Stimulated activated CD4-positive, alpha-beta T cell treated with anti-CD3 and anti-CD28 coated beads, Interleukin-2, amount 100 ng/mL, for 4 hours (primary cell): ENCODE results near the gene STARD9.
"Not testable (repeated sequence)": the region's sequence is repeated elsewhere in the genome, so short reads cannot be mapped to it uniquely, and the experiment has no call there.

Experiments used
- DNase-seq: peaks from one replicate; pipeline ENCODE4 v3.0.0-alpha.2; 2020; ENCODE audit warnings: low read depth

STARD9 gene

DNA sequence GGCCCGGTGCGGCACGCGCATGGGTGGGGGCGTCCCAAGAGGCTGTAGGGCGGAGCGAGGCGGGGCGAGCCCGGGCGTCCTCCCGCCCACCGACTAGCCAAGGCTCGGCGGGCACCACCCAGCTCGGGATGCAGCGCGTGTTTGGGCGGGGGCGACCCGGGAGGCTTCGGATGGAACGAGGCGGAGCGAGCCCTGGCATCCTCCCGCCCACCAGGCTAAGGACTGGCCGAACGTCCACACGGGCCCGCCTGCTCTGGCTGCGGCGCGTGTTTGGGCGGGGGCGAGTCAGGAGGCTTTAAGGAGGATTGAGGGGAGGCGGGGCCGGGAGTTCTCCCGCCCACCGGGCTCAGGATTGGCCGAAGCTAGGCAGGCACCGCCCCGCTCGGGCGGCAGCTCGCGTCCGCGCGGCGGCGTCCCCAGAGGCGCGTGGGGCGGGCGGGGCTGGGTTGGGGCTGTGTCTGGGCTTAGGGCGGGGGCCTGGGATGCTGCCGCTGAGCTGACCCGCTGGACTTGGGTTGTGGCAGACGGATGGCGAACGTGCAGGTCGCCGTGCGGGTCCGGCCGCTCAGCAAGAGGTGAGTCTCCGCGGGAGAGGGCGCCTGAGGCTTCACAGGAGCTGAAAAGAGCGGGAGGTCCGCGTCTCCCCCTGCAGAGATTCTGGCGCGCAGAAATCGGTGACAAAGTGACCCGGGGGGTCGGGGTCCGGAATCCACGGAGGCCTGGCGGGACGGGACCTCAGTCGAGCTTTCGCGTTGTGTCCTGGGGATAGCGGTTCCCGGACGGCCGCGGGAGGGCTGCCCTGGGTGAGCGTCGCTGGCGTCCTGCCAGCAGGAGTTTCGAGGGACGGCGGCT lies at the start of gene STARD9:
STARD9 (plus strand) TSS at position 419 of the 852 bp plus-strand sequence; CDS start at position 529, 110 bp downstream.
- peak; percentile 92 for DNase-seq

DNA sequence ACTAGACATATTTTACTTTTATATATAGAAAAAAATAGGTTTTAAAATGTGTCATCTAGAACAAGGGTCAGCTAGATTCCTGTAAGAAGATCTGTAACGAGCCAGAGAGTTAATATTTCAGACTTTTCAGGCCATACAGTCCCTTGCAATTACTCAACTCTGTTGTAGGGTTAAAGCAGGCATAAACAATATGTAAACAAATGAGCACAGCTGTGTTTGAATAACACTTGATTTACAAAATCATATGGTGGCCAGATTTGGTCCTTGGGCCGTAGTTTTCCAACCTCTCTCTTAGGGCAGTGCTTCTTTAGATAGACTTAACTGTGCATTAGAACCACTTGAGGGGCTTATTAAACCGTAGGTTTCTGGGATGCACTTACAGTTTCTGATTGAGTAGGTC lies 46.4 kb upstream of the STARD9 start:
- DNase-seq = no peak

DNA sequence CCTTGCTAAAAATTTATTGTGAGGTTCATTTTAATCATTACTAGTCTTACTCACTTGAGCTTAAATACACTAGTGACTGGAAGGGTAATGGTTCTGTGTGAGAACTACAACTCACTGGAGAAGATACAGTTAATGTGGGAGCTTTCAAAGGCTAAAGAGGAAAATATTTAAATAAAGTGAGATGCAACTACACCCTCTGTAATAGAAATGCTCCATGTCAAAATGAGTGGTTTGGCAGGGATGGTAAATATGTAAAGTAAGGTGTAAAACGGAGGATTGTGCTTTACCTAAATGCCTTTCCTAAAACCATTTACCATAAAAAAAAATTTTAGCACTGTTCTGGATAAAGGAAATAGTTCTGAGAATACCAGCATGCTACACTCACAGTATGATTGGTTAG lies 42.2 kb upstream of the STARD9 start:
- no peak for DNase-seq

DNA sequence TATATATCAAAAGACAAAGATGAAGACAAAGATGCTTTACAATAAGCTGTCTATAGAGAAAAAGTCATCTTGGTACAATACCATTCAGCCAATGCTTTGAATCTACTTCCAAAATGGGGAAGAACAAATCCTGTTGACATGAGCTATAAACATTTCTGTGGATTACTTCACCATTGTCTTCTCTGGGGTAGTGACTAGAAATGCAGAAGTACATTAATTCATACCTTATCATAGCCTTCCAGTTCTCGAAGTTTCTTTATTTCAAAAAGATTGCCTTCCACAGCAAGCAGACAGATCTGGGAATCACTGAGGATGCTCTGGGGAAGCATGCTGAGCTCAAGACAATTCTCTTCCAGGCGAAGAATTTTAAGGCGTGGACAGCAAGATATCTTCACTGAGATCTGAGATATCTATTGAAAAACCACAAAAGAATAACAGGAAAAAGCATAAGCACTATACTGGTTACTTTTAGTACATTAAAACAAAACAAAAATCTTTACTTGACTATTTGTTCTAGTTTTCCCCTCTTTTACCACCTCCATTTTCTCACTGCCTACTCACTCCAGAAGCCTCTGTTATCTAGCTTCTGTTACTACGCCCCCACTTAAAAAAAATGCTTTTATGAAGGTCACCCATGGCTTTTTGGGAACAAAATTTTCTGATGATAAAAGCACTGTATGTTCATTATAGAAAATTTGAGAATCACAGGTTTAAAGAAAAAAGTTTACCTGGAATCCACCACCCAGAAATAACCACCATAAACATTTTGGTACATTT lies 30.4 kb upstream of the STARD9 start:
- no peak for DNase-seq

DNA sequence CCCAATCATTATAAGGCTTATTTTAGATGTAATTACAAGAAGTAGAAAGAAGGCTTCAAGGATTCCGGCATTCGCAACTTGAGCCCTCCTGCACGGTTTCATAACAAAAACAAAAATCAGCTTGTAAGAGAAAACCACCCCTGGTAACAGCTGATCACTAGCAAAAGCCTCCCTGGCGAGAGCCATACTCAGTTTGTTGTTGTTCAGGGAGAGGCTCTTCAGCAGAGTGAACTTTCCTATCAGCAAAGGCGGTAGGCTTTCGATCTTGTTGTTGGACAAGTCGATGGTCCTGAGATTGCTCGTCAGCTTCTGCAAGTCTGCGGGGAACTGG lies 27.5 kb upstream of the STARD9 start:
- DNase-seq = no peak

DNA sequence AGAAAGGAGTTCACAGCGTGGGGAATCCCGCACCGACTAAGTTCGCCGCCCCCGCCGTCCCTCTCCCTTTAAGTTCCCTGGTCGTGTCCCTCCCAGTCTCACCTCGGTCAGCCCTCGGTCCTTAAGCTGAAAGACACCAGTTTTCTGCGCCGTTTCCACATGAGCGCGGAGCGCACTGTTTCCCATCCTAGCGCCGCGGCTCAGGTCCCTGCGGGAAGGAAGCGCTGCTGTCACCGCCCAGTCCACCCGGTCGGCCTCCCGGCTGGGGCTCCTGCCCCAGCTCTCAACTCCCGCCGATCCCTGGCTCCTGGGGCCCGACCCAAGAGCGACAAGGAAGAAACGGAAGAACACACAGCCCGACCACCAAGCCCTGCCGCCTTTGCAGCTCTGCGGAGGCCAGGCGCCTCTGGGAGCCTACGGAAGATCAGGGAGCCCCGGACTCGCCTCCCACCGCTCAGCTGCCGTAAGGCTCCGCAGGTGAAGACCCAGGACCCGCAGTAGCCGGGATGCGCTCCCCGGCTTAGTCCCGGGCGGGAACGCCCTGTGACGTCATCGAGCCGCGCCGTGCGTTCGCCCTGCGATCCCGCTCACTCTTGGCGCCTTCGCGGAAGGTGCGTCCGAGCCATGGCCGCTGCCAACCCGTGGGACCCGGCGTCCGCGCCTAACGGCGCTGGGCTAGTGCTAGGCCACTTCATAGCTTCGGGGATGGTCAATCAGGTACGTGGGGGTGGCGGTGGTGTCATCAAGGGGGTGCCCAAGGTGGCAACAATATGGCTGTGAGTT lies 27.0 kb upstream of the STARD9 start, which contains the start of the genes HAUS2 and LRRC57:
HAUS2 (plus strand) TSS at position 590 of the 783 bp plus-strand sequence; CDS start at position 625, 35 bp downstream.
LRRC57 (minus strand) TSS at position 545 of the 783 bp plus-strand sequence; CDS start at position 186, 359 bp downstream.
- DNase-seq = peak; percentile 82

DNA sequence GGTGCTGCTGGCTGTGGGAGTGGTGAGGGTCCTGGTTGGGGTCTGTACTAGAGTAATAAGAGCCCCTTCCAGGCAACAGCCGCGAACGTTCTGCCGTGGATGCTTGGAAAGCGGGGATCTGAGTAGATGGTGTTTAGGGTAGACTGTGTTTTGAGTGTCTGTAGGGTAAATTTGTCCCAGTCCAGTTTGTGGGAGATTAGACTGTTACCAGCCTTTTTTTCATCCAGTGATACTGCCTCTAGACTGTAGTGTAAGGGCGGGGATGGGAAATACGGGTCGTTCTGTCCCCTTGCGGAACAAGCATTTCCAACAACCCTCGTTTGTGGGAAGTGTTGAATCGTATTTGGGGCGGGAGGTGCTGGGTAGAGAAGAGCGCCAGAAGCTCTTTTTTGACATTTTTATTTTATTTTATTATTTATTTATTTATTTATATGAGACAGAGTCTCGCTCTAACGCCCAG lies 26.3 kb upstream of the STARD9 start:
- no peak for DNase-seq

DNA sequence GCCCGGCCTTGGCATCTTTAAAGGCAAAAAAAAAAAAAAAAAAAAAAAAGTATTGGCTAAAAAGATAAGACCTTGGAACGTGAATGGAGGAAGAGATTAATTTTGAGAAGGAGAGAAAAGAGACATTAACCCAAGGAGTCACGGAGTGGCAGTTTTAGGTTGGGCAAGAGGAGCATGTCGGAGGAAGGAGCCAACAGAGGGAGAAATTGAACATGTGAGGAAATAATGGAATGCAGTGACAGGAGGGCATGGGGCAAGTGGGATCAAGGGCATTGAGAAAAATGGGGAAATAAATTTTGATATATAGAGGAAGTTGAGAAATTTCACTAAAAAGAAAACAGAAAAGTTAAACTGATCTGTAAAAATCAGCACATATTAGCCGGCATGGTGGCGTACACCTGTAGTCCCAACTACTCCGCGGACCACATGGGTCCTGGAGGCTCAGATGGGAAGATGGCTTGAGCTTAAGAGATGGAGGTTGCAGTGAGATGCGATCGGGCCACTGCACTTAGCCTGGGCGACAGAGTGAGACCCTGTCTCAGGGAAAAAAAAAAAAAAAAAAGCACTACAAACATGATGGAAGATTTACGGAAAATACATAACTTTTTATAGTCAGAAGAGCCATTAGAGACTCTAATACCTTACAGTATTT lies 25.5 kb upstream of the STARD9 start:
- no peak for DNase-seq

DNA sequence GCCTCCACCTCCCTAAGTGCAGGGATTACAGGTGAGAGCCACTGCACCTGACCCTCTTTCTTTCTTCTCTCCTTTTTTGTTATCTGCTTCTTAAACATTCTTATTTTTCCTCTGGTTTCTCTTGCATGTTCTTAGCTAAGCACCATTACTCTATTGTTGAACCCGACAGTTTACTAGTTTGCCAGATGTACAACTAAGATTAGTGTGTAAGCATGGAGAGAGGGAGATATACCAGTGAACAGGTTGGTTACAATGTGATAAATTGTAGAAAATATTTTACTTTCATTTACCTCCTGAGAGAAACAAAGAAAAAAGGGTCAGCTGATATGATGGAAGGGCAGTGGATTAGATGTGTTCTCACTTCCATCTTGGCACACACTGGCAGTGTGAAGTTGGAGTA lies 21.9 kb upstream of the STARD9 start:
- no peak for DNase-seq

DNA sequence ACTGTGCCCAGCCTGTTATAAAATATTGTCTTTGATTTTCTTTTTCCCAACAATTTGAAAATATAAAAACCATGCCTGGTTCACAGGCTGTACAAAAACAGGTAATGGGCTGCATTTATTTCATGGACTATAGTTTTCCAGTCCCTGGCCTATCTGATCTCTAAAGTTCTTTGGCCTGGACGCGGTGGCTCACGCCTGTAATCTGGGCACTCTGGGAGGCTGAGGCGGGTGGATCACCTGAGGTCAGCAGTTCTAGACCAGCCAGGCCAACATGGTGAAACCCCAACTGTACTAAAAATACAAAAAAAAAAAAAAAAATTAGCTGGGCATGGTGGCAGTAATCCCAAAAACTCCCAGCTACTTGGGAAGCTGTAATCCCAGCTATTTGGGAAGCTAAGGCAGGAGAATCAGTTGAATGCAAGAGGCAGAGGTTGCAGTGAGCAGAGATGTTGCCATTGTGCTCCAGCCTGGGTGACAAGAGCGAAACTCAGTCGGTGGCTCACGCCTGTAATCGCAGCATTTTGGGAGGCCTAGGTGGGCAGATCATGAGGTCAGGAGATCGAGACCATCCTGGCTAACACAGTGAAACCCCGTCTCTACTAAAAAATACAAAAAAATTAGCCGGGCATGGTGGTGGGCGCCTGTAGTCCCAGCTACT lies 18.7 kb upstream of the STARD9 start:
- DNase-seq = not testable (repeated sequence)

DNA sequence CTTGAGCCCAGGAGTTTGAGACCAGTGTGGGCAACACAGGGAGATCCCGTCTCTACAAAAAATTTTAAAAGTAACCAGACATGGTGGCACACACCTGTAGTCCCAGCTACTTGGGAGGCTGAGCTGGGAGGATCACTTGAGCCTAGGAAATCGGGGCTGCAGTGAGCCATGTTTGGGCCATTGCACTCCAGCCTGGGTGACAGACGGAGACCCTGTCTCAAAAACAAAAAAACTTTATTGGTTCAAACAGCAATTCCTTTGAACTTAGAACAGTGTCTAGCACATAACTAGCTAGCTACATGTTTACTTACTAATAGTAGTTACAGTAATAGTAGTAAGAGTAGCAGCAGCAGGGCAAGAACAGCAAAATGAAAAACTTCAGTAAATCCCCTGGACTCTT lies 16.7 kb upstream of the STARD9 start:
- no peak for DNase-seq

DNA sequence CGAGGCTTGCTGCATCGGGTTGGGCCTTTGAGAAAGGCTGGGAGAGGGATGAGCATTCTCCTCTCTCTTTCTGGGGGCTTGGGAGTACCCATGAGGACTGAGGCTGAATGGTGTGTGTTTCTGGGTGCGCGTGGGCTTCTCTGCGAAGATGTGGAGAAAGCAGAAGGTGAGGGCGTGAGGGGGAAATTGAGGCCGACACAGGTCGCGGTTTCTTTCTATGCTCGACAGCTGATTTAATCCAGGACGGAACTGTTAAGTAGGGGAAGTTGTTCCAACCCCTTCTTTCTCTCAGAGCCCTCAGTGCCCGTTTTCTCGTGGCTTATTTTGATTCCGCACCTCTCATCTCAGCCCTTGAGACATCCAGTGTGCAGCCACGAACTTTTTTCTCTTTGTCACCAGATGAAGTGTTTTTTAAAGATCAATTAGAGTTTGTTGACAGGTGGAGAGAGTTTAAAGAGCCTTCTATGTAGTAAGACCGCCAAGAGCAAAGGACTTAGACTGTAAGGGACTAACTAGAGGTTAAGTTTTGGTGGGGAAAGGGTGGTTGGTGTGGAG lies 711 bp downstream of the STARD9 start:
- no peak for DNase-seq

DNA sequence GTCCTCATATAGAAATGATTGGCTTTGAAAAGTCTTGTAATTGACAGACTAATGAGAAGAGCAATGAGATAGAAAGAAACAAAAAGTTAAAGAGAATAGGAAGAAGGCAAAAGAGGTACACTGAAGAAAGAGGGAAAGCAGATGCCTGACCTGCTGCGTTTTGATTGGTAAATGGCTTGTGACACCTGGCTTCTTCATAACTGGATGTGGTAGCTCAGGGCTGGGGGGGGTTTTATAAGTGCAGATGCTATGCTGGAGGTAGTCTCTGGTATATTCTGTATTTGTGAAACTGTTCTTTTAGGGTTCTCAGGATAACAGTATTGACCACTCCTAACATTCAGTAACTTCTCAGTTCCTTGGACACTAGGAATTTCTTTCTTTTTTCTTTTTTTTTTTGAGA lies 1.4 kb downstream of the STARD9 start:
- DNase-seq = no peak

DNA sequence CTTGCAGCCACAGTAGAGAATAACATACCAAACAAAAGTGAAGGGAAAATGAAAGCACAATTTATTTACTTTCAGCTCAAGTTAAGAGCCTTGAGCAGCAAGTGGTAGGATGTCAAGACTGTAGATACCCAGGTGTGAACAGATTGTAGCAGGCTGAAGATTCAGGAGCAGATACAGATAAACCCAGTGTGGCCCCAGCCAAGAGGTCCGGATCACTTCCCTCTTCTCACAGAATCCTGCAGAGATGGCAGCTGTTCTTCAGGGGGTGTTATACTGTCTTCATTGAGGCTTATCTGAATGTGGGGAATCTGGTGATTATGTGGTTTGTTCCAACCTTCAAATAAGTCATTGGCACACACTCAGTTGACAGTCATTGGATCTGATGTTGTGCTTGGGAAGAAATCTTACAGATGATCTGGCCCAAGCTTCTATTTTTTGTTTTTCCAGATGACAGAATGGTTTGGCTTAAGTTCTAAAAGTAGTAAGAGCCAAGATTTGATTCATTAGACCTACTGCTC lies 2.2 kb downstream of the STARD9 start:
- no peak for DNase-seq

DNA sequence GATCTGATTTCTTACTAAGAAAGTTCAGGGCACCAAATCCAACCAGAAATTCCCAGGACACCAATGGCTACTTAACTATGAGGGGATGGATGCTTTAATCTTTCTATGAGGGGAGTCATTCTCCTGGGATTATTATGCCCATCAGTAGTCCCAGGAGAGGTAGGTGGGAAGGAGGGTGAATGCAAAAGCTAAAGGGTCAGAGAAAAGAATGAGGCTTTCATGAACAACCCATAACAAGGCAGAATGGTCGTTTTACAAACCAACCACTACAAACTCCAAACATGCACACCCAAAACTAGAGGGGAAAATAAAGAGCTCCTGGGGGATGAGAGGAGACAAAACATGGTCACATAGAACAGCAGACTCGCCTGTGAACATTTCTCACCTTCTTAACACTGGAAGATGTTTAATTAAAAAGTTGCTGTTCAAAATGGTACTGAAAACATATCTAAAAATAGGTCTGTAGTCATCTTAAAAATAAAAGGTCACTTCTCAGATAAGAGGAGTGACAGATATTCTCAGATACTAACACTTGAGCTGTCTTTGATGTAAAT lies 3.7 kb downstream of the STARD9 start:
- DNase-seq = no peak

DNA sequence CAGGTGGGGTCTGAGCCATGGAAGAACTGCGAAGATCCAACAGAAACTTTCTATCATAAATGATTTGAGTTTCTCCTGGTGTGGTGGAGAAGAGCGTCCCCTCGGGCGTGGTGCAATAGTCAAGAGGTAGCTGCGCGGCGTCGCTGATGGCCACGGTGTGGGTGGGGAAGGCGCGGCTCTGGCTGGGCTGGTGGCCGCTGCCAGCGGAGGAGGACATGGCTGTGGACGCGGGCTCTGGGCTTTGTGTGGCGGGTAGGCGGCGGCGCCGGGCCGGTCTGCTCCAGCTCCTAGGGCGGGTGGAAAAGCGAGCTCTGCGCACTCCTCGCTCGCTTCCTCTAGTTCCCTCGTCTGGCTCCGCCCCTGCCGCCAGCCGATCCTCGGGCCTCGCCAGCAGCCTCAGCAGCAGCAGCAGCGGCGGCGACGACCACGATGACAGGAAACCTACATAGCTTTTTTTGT lies 5.9 kb downstream of the STARD9 start:
- peak; percentile 62 for DNase-seq

DNA sequence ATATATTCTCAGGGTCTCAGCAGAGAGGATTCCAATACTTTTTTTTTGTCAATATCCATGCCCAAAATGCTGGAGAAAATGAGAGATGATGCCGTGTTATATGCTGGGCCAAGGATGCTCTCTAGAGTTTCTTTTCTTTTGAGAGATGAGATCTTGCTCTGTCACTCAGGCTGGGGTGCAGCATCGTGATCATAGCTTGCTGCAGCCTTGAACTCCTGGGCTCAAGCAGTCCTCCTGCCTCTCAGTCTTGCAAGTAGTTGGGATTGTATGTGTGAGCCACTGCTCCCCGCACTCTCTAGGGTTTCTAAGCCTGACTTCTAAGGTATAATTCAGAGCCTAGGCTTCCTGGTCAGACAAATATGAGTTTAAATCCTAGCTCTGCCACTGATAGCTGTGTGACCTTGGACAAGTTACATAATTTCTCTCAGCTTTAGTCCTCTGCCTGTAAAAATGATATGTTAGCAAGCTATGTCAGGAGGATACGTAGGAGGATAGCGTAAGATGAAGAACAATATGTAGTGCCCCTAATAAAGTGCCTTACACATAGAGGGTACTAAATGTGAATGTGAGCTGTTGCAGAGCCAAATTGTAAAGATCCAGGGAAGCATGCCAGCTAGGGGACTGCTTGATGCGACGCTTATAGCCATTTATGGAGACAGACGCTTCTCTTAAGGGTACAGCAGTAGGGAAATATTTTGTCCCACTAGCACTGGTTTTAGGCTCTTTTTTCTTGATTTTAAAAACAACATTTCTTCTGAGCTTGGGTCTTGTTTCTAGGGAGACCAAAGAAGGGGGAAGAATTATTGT lies 7.4 kb downstream of the STARD9 start:
- no peak for DNase-seq

DNA sequence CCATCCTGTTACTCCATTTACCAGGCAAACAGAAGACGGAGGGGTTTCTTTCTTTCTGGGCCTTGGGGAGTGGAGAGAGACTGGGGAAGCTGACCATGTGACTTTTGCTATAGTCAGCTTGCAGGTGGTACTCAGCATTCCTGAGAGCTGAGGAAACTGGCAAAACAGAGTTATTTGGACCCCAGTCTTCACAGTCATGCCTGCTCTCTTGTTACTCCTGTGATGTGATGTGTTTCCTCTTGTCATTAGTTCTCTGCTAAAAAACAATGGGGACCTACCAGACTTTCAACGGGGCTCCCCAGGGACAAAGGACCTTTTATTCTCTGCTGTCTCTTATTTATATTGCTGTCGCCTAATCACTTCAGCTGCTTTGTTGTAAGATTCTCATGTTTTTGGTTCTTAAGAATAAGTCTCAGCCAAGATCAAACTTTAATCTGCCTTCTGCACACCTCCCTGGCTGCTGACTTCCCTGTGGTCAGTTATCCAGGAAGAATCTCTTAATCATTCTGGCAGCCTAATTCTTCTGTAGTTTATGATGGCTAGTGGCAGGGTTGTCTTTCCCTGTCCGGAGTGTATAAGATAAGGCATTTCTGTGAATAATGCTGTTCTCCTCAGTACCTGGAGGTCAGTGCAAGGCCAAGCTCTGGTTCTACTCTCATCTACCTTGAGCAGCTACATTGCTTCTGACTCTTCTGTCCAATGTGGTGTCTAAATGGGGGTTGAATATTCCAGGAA lies 8.8 kb downstream of the STARD9 start:
- no peak for DNase-seq
